Stimulated activated CD8-positive, alpha-beta memory T cell treated with anti-CD3 and anti-CD28 coated beads, Interleukin-7, amount 100 ng/mL, for 24 hours (primary cell): ENCODE measurements around the gene CXCR2.
"Not testable (repeated sequence)": the region's sequence is repeated elsewhere in the genome, so short reads cannot be mapped to it uniquely, and the experiment has no call there.

ENCODE experiments used
- DNase-seq: peaks from one replicate; pipeline ENCODE4 v3.0.0-alpha.2; 2020; ENCODE audit warnings: low read depth

The CXCR2 gene

GRCh38 chr2:218125626-218126080 is at the start of gene CXCR2:
CXCR2 (plus strand) TSS chr2:218126028; CDS start chr2:218134802, 8,774 bp downstream.
- no peak for DNase-seq

- no peak for DNase-seq
Observed at GRCh38 chr2:218077464-218078216, 48.2 kb upstream of the CXCR2 start.

GRCh38 chr2:218079943-218080913 is 45.6 kb upstream of the CXCR2 start:
- no peak for DNase-seq

- DNase-seq: no peak
Observed at GRCh38 chr2:218081063-218081462, 44.8 kb upstream of the CXCR2 start.

GRCh38 chr2:218081695-218082094 is 44.1 kb upstream of the CXCR2 start:
- DNase-seq: no peak

- DNase-seq: no peak
Observed at GRCh38 chr2:218082586-218083351, 43.1 kb upstream of the CXCR2 start.

GRCh38 chr2:218083352-218083676 is 42.5 kb upstream of the CXCR2 start:
- no peak for DNase-seq

- DNase-seq: no peak
Observed at GRCh38 chr2:218086478-218086877, 39.4 kb upstream of the CXCR2 start.

- no peak for DNase-seq
Observed at GRCh38 chr2:218089259-218089658, 36.6 kb upstream of the CXCR2 start.

GRCh38 chr2:218091746-218092145 is 34.1 kb upstream of the CXCR2 start:
- DNase-seq: no peak

- no peak for DNase-seq
Observed at GRCh38 chr2:218093879-218094278, 31.9 kb upstream of the CXCR2 start.

GRCh38 chr2:218095853-218096252 is 30.0 kb upstream of the CXCR2 start:
- no peak for DNase-seq

- no peak for DNase-seq
Observed at GRCh38 chr2:218097975-218098374, 27.9 kb upstream of the CXCR2 start.

- DNase-seq: not testable (repeated sequence)
Observed at GRCh38 chr2:218108834-218109233, 17.0 kb upstream of the CXCR2 start.

- DNase-seq: not testable (repeated sequence)
Observed at GRCh38 chr2:218121789-218122188, 4.0 kb upstream of the CXCR2 start.

GRCh38 chr2:218122286-218122685 is 3.5 kb upstream of the CXCR2 start:
- not testable (repeated sequence) for DNase-seq

- DNase-seq: no peak
Observed at GRCh38 chr2:218123986-218124385, 1.8 kb upstream of the CXCR2 start.

- DNase-seq: no peak
Observed at GRCh38 chr2:218125095-218125494, 733 bp upstream of the CXCR2 start.

GRCh38 chr2:218127929-218128455 is 2.2 kb downstream of the CXCR2 start:
- no peak for DNase-seq

GRCh38 chr2:218128781-218129457 is 3.1 kb downstream of the CXCR2 start:
- no peak for DNase-seq

- no peak for DNase-seq
Observed at GRCh38 chr2:218129458-218130135, 3.8 kb downstream of the CXCR2 start.
